OCI-LY1 (cell line): Measurements from ENCODE around the gene TREM2.

Experiments used
- H2AFZ ChIP-seq: fragments of 200-600 bp; sonication (generic), shearing (Covaris generic); 2 replicates; pipeline ENCODE4 v1.6.0; 2014; ENCODE audit warnings: antibody characterized with exemption, mild to moderate bottlenecking, low read length
- H3F3A ChIP-seq: fragments of 200-600 bp; sonication (generic), shearing (Covaris generic); 2 replicates; pipeline ENCODE4 v1.6.0; 2014; ENCODE audit warnings: mild to moderate bottlenecking, antibody characterized with exemption, low read length, moderate library complexity; ENCODE audit not compliant: insufficient read depth
- H3K27ac ChIP-seq: fragments of 200-600 bp; sonication (generic); 2 replicates; pipeline ENCODE4 v1.5.1; 2014; ENCODE audit warnings: low read length, mixed run types, mild to moderate bottlenecking, low read depth; ENCODE audit not compliant: poor library complexity, severe bottlenecking
- H3K27me3 ChIP-seq: fragments of 200-600 bp; sonication (generic); 2 replicates; pipeline ENCODE4 v1.6.0; 2014; ENCODE audit warnings: antibody characterized with exemption, mild to moderate bottlenecking, low read length, moderate library complexity; ENCODE audit not compliant: insufficient read depth
- H3K36me3 ChIP-seq: fragments of 200-600 bp; sonication (generic); 2 replicates; pipeline ENCODE4 v1.6.1; 2014; ENCODE audit warnings: mild to moderate bottlenecking, antibody characterized with exemption, low read length, moderate library complexity, mixed read lengths; ENCODE audit not compliant: insufficient read depth
- H3K4me1 ChIP-seq: fragments of 200-600 bp; sonication (generic); 2 replicates; pipeline ENCODE4 v1.5.1; 2014; ENCODE audit warnings: mild to moderate bottlenecking, low read length, moderate library complexity; ENCODE audit not compliant: insufficient read depth, severe bottlenecking
- H3K4me2 ChIP-seq: fragments of 200-600 bp; sonication (generic), shearing (Covaris generic); 2 replicates; pipeline ENCODE4 v1.6.1; 2014; ENCODE audit warnings: low read length
- H3K4me3 ChIP-seq: fragments of 200-600 bp; sonication (generic); 2 replicates; pipeline ENCODE4 v1.5.1; 2014; ENCODE audit warnings: low read length, low read depth, mild to moderate bottlenecking, mixed read lengths; ENCODE audit not compliant: poor library complexity, severe bottlenecking
- H3K79me2 ChIP-seq: fragments of 200-600 bp; shearing (Covaris generic); 2 replicates; pipeline ENCODE4 v1.6.1; 2016; ENCODE audit warnings: mixed run types, low read length, mixed read lengths; ENCODE audit not compliant: insufficient read depth
- H3K9ac ChIP-seq: fragments of 200-600 bp; sonication (generic), shearing (Covaris generic); 2 replicates; pipeline ENCODE4 v1.6.1; 2014; ENCODE audit warnings: mild to moderate bottlenecking, low read length, mixed read lengths
- H3K9me2 ChIP-seq: fragments of 200-600 bp; sonication (generic), shearing (Covaris generic); 2 replicates; pipeline ENCODE4 v1.6.1; 2014; ENCODE audit warnings: low read depth, mild to moderate bottlenecking, low read length, mixed read lengths
- H3K9me3 ChIP-seq: fragments of 200-600 bp; shearing (Covaris generic); 2 replicates; pipeline ENCODE4 v1.6.1; 2014; ENCODE audit warnings: low read length, mixed read lengths
- H4K20me1 ChIP-seq: fragments of 200-600 bp; sonication (generic), shearing (Covaris generic); 2 replicates; pipeline ENCODE4 v1.6.0; 2016; ENCODE audit warnings: mild to moderate bottlenecking, low read length; ENCODE audit not compliant: insufficient read depth
- EZH2 ChIP-seq: fragments of 200-600 bp; sonication (generic), shearing (Covaris generic); IDR thresholded peaks from 2 replicates; pipeline ENCODE4 v1.8.0; 2017; ENCODE audit warnings: borderline replicate concordance, mixed run types, mild to moderate bottlenecking, antibody characterized with exemption, low read length, moderate library complexity, mixed read lengths
- TF ChIP-seq, protein P1 (sequence below): fragments of 200-600 bp; sonication (generic), shearing (Covaris generic); IDR thresholded peaks from 2 replicates; pipeline ENCODE4 v1.5.1; 2017; ENCODE audit warnings: mild to moderate bottlenecking, antibody characterized with exemption, low read length, moderate library complexity, mixed read lengths

Gene TREM2

DNA sequence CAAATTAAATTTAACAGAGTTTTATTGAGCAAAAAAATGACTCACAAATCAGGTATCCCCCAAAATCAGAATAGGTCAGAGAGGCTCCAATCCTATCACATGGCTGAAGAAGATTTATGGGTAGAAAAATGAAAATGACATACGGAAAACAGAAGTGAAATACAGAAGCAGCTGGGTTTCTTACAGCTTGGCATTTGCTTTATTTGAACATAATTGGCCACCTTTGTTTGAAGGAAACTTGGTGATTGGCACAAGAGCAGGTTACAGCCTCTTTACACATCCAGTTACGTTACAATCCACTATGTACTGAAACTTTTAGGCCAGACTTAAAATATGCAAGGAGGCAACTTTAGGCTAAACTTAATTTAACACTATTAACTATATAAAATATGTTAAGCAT, 11.7 kb upstream of the TREM2 start:
- no peaks in the 10 kb centered on the region for H3K9me2 ChIP-seq
- H3K36me3 ChIP-seq, result no peaks in the 10 kb centered on the region
- H3K4me3 ChIP-seq, result no peak overlapping the region
- TF ChIP-seq, protein P1, sequence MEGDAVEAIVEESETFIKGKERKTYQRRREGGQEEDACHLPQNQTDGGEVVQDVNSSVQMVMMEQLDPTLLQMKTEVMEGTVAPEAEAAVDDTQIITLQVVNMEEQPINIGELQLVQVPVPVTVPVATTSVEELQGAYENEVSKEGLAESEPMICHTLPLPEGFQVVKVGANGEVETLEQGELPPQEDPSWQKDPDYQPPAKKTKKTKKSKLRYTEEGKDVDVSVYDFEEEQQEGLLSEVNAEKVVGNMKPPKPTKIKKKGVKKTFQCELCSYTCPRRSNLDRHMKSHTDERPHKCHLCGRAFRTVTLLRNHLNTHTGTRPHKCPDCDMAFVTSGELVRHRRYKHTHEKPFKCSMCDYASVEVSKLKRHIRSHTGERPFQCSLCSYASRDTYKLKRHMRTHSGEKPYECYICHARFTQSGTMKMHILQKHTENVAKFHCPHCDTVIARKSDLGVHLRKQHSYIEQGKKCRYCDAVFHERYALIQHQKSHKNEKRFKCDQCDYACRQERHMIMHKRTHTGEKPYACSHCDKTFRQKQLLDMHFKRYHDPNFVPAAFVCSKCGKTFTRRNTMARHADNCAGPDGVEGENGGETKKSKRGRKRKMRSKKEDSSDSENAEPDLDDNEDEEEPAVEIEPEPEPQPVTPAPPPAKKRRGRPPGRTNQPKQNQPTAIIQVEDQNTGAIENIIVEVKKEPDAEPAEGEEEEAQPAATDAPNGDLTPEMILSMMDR, result no peak
- TF ChIP-seq EZH2, result no peak
- H3F3A ChIP-seq, result no peaks in the 10 kb centered on the region
- H3K9me3 ChIP-seq, result no peaks in the 10 kb centered on the region
- no peaks in the 10 kb centered on the region for H3K4me1 ChIP-seq
- no peak overlapping the region for H3K4me2 ChIP-seq
- no peaks in the 10 kb centered on the region for H3K79me2 ChIP-seq
- no peak overlapping the region for H3K27ac ChIP-seq
- no peak overlapping the region for H3K9ac ChIP-seq
- no peak overlapping the region for H2AFZ ChIP-seq
- H3K27me3 ChIP-seq, result 0 out of 2 replicates have a peak, but pooled peaks cover 3% of the 10 kb centered on the region
- H4K20me1 ChIP-seq, result no peaks in the 10 kb centered on the region

DNA sequence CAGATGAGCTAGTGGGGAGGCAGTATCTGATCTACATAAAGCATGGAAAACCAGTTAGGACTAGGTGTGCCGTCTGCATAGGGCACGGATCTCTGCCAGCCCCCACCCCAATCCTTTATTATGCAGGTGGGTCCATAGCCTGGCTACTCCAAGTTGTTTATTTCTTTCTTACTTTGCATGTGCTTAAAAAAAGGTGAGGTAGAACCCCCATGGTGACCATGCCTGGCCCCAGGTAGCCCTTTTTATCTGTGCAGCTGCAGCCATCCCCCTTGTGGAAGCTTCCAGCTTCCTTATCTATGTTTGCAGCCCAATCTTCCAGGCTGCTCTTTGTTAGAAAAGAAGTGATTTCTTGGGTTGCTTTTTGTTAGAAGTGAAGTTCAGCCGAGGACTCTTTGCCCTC, 9.0 kb upstream of the TREM2 start:
- H3K4me3 ChIP-seq, result no peak overlapping the region

DNA sequence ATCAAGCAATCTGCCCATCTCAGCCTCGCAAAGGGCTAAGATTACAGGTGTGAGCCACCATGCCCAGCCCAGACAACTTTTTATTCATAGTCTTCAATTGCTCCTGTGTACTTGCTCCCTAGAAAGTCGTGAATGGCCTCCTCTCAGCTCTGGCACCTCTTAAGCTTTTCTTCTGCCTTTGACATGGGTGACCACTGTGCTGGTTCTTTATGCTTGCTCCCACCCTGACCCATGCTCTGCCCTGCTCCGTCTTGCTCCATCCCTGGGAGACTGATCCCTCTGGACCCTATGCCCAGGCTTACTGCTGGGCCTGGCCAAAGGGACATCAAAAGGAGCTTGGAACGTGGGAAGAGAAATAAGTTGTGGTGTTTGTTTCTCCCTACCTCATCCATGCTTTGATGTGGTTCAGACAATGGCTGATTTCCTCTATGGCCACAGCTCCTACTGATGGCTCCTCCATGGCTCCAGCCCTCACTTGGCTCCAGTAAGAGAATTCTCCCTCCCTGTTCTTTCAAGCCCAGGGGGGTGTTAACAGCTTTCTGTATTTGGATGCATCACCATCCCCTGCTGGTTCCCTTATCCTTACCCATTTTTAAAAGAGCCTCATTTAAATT, 7.7 kb upstream of the TREM2 start:
- no peak overlapping the region for H2AFZ ChIP-seq
- H3K4me1 ChIP-seq, result no peaks in the 10 kb centered on the region
- no peak overlapping the region for H3K4me2 ChIP-seq

More for the DNA sequence above, 9.0 kb upstream of the TREM2 start:
- H3K27ac ChIP-seq, result no peak overlapping the region
- H3K36me3 ChIP-seq, result no peaks in the 10 kb centered on the region
- TF ChIP-seq, protein P1, result no peak
- no peak for TF ChIP-seq EZH2
- 0 out of 2 replicates have a peak, but pooled peaks cover 3% of the 10 kb centered on the region for H3K27me3 ChIP-seq
- no peaks in the 10 kb centered on the region for H3K9me2 ChIP-seq
- H3K4me1 ChIP-seq, result no peaks in the 10 kb centered on the region
- H3K9ac ChIP-seq, result no peak overlapping the region
- no peak overlapping the region for H3K4me2 ChIP-seq
- no peaks in the 10 kb centered on the region for H3K79me2 ChIP-seq
- no peaks in the 10 kb centered on the region for H3K9me3 ChIP-seq
- no peaks in the 10 kb centered on the region for H3F3A ChIP-seq
- no peaks in the 10 kb centered on the region for H4K20me1 ChIP-seq
- no peak overlapping the region for H2AFZ ChIP-seq

More for the DNA sequence above, 7.7 kb upstream of the TREM2 start:
- Histone ChIP-seq H3K27me3 (0 out of 2 replicates have a peak, but pooled peaks cover 3% of the 10 kb centered on the region), H3K79me2 (no peaks in the 10 kb centered on the region), H3K27ac (no peak overlapping the region), H4K20me1 (no peaks in the 10 kb centered on the region), H3K9ac (no peak overlapping the region), H3F3A (no peaks in the 10 kb centered on the region), H3K4me3 (no peak overlapping the region), H3K36me3 (no peaks in the 10 kb centered on the region), H3K9me2 (no peaks in the 10 kb centered on the region), H3K9me3 (no peaks in the 10 kb centered on the region)
- TF ChIP-seq EZH2, result no peak
- TF ChIP-seq, protein P1, result no peak
